BLaER1 treated with 17β-estradiol and CSF1 and Interleukin-3, amounts not matched to agents 10 nM and 100 nM (cell line): ENCODE results near the gene FUBP3.

ENCODE experiments used
- H3K27ac ChIP-seq, 11 experiments: shearing (Covaris generic); formaldehyde crosslinking; 2 replicates each; pipeline ENCODE4 v1.8.1; 2022
- H3K27me3 ChIP-seq, 11 experiments: shearing (Covaris generic); formaldehyde crosslinking; 2 replicates each; pipeline ENCODE4 v1.8.1; 2022
- H3K36me3 ChIP-seq, 11 experiments: shearing (Covaris generic); formaldehyde crosslinking; 2 replicates each; pipeline ENCODE4 v1.8.1; 2022
- H3K4me1 ChIP-seq, 10 experiments: shearing (Covaris generic); formaldehyde crosslinking; 2 replicates each; pipeline ENCODE4 v1.8.1; 2022
- H3K4me2 ChIP-seq, 11 experiments: shearing (Covaris generic); formaldehyde crosslinking; 2 replicates each; pipeline ENCODE4 v1.8.1; 2022
- H3K4me3 ChIP-seq, 10 experiments: shearing (Covaris generic); formaldehyde crosslinking; 2 replicates each; pipeline ENCODE4 v1.8.1; 2022
- H3K9ac ChIP-seq, 11 experiments: shearing (Covaris generic); formaldehyde crosslinking; 2 replicates each; pipeline ENCODE4 v1.8.1; 2022
- H3K9me3 ChIP-seq, 11 experiments: shearing (Covaris generic); formaldehyde crosslinking; replicated peaks in 1 of 11; 2 replicates each; pipeline ENCODE4 v1.8.1; 2022
- H4K20me1 ChIP-seq, 11 experiments: shearing (Covaris generic); formaldehyde crosslinking; 2 replicates each; pipeline ENCODE4 v1.8.1; 2022
- Cebpa-rat ChIP-seq, 11 experiments: shearing (Covaris generic); IDR thresholded peaks; 2 replicates each; pipeline ENCODE4 v1.8.1; 2022

FUBP3 gene

GRCh38 chr9:130578865-130579737 lies at the start of gene FUBP3:
Gene FUBP3 (plus strand): TSS chr9:130579577. CDS start chr9:130579681, 104 bp downstream.
- peak within 1 kb of the TSS; percentile 71 to 97 (median 92) for H3K4me3 ChIP-seq
- H3K4me2 ChIP-seq: peak within 1 kb of the TSS; percentile 84 to 97 (median 93)
- H4K20me1 ChIP-seq: peaks cover 35 to 46% (median 40%) of the 10 kb centered on the region in 11 experiments; a peak in 21 of 22 replicates
- H3K36me3 ChIP-seq: peaks cover 19 to 36% (median 30%) of the 10 kb centered on the region in 11 experiments; a peak in 19 of 22 replicates
- H3K9me3 ChIP-seq: no peaks in the 10 kb centered on the region
- H3K9ac ChIP-seq: peak within 1 kb of the TSS; percentile 86 to 97 (median 92)
- H3K27ac ChIP-seq: peak within 1 kb of the TSS; percentile 77 to 96 (median 90)
- peaks cover 21 to 41% (median 32%) of the 10 kb centered on the region in 10 experiments for H3K4me1 ChIP-seq
- no peaks in the 10 kb centered on the region for H3K27me3 ChIP-seq
- no peak for TF ChIP-seq Cebpa-rat (IDR thresholded peaks at IDR 0.05)

- no peaks in the 10 kb centered on the region for H3K9me3 ChIP-seq
- no peak overlapping the region for H3K9ac ChIP-seq
- peaks cover 0 to 6% (median 0%) of the 10 kb centered on the region in 10 experiments; a peak in 4 of 20 replicates for H3K4me1 ChIP-seq
- no peak overlapping the region for H3K4me2 ChIP-seq
- H4K20me1 ChIP-seq: no peaks in the 10 kb centered on the region
- H3K36me3 ChIP-seq: no peaks in the 10 kb centered on the region
- H3K4me3 ChIP-seq: no peak overlapping the region
- H3K27ac ChIP-seq: no peak overlapping the region
- TF ChIP-seq Cebpa-rat (IDR thresholded peaks at IDR 0.05): no peak
- H3K27me3 ChIP-seq: peaks cover 8 to 15% (median 12%) of the 10 kb centered on the region in 11 experiments
These were observed 48.4 kb upstream of the FUBP3 start for GRCh38 chr9:130530938-130531337.

- no peak overlapping the region for H3K4me2 ChIP-seq
- TF ChIP-seq Cebpa-rat (IDR thresholded peaks at IDR 0.05): no peak
- peaks cover 15 to 22% (median 19%) of the 10 kb centered on the region in 11 experiments for H3K27me3 ChIP-seq
- H3K9ac ChIP-seq: no peak overlapping the region
- H4K20me1 ChIP-seq: no peaks in the 10 kb centered on the region; a peak in 1 of 22 replicates
- peaks cover 0 to 8% (median under 1%) of the 10 kb centered on the region in 10 experiments; a peak in 8 of 20 replicates for H3K4me1 ChIP-seq
- no peaks in the 10 kb centered on the region for H3K9me3 ChIP-seq
- no peak overlapping the region for H3K4me3 ChIP-seq
- no peaks in the 10 kb centered on the region for H3K36me3 ChIP-seq
- no peak overlapping the region for H3K27ac ChIP-seq
These were observed 47.7 kb upstream of the FUBP3 start for GRCh38 chr9:130531670-130532069.

- Histone ChIP-seq H3K4me3 (no peak overlapping the region), H3K4me1 (peaks cover 0 to 17% (median 9%) of the 10 kb centered on the region in 10 experiments; a peak in 13 of 20 replicates), H3K27ac (no peak overlapping the region), H3K4me2 (no peak overlapping the region), H4K20me1 (no peaks in the 10 kb centered on the region; a peak in 1 of 22 replicates), H3K9ac (no peak overlapping the region), H3K9me3 (no peaks in the 10 kb centered on the region), H3K27me3 (peaks cover 24 to 31% (median 28%) of the 10 kb centered on the region in 11 experiments), H3K36me3 (no peaks in the 10 kb centered on the region)
- no peak for TF ChIP-seq Cebpa-rat (IDR thresholded peaks at IDR 0.05)
These were observed 46.8 kb upstream of the FUBP3 start for GRCh38 chr9:130532426-130533080.

GRCh38 chr9:130535818-130536521 lies 43.4 kb upstream of the FUBP3 start:
- no peaks in the 10 kb centered on the region for H3K9me3 ChIP-seq
- H4K20me1 ChIP-seq: no peaks in the 10 kb centered on the region; a peak in 2 of 22 replicates
- no peak overlapping the region for H3K9ac ChIP-seq
- no peak for TF ChIP-seq Cebpa-rat (IDR thresholded peaks at IDR 0.05)
- peaks cover 29 to 58% (median 46%) of the 10 kb centered on the region in 11 experiments for H3K27me3 ChIP-seq
- no peak overlapping the region for H3K4me2 ChIP-seq
- no peaks in the 10 kb centered on the region for H3K36me3 ChIP-seq
- no peak overlapping the region for H3K27ac ChIP-seq
- H3K4me1 ChIP-seq: peaks cover 0 to 49% (median 21%) of the 10 kb centered on the region in 10 experiments; a peak in 13 of 20 replicates
- no peak overlapping the region for H3K4me3 ChIP-seq

- no peaks in the 10 kb centered on the region for H3K36me3 ChIP-seq
- TF ChIP-seq Cebpa-rat (IDR thresholded peaks at IDR 0.05): no peak
- no peaks in the 10 kb centered on the region for H3K9me3 ChIP-seq
- H3K4me1 ChIP-seq: peaks cover 0 to 52% (median 21%) of the 10 kb centered on the region in 10 experiments; a peak in 13 of 20 replicates
- no peaks in the 10 kb centered on the region; a peak in 2 of 22 replicates for H4K20me1 ChIP-seq
- H3K27me3 ChIP-seq: peaks cover 29 to 58% (median 46%) of the 10 kb centered on the region in 11 experiments
- H3K27ac ChIP-seq: no peak overlapping the region
- H3K9ac ChIP-seq: no peak overlapping the region
- peak overlapping the region in 5 of 11 experiments; percentile 80 to 88 (median 83); a peak in 10 of 22 replicates for H3K4me2 ChIP-seq
- no peak overlapping the region for H3K4me3 ChIP-seq
These were observed 42.7 kb upstream of the FUBP3 start for GRCh38 chr9:130536701-130537107.

GRCh38 chr9:130537346-130538050 lies 41.9 kb upstream of the FUBP3 start:
- H3K4me2 ChIP-seq: peak overlapping the region in 7 of 11 experiments; percentile 25 to 88 (median 81); a peak in 13 of 22 replicates
- H4K20me1 ChIP-seq: no peaks in the 10 kb centered on the region; a peak in 2 of 22 replicates
- H3K9me3 ChIP-seq: no peaks in the 10 kb centered on the region
- TF ChIP-seq Cebpa-rat (IDR thresholded peaks at IDR 0.05): no peak
- peaks cover 0 to 58% (median 22%) of the 10 kb centered on the region in 10 experiments; a peak in 15 of 20 replicates for H3K4me1 ChIP-seq
- H3K27ac ChIP-seq: 0 out of 22 replicates have a peak overlapping the region, but pooled peaks of 1 of the 11 experiments have one; percentile 2
- H3K4me3 ChIP-seq: no peak overlapping the region
- H3K9ac ChIP-seq: peak overlapping the region in 1 of 11 experiments; percentile 37; a peak in 2 of 22 replicates
- peaks cover 29 to 58% (median 46%) of the 10 kb centered on the region in 11 experiments for H3K27me3 ChIP-seq
- H3K36me3 ChIP-seq: no peaks in the 10 kb centered on the region
